Posterior cingulate gyrus (tissue), 11 donors: ENCODE data around the gene INAVA.

ENCODE experiments used
- DNase-seq, 10 donors: peaks; one replicate each; pipeline versions ENCODE4 v3.0.0 to v3.0.0-alpha.2; 2020 to 2021; ENCODE audit warnings: mixed read lengths in 3 of 10
- intact Hi-C: fragments of 100-400 bp; cut with DNase I; formaldehyde crosslinking; loops from one replicate; pipeline ENCODE4 v1.15.1; 2023

Gene INAVA

GRCh38 chr1:200875416-200875815, 19.3 kb upstream of the INAVA start:
- intact Hi-C loops: no loop called here
- no peak for DNase-seq

- intact Hi-C loops: no loop called here
- DNase-seq: no peak
Measured at GRCh38 chr1:200877010-200877409, 17.7 kb upstream of the INAVA start.

GRCh38 chr1:200877839-200878551, 16.7 kb upstream of the INAVA start:
- DNase-seq: no peak
- intact Hi-C loops: no loop called here

GRCh38 chr1:200880212-200880611, 14.5 kb upstream of the INAVA start:
- intact Hi-C loops: no loop called here
- no peak for DNase-seq

- no peak for DNase-seq
- intact Hi-C loops: no loop called here
Measured at GRCh38 chr1:200883118-200883517, 11.6 kb upstream of the INAVA start.

- intact Hi-C loops: no loop called here
- no peak for DNase-seq
Measured at GRCh38 chr1:200885623-200886402, 8.9 kb upstream of the INAVA start.

GRCh38 chr1:200886594-200886993, 8.1 kb upstream of the INAVA start:
- intact Hi-C loops: no loop called here

GRCh38 chr1:200887036-200887435, 7.7 kb upstream of the INAVA start:
- DNase-seq: peak in 1 of 10 donors; percentile 56
- intact Hi-C loops: no loop called here

More at GRCh38 chr1:200886594-200886993, 8.1 kb upstream of the INAVA start:
- DNase-seq: peak in 1 of 10 donors; percentile 20

- peak in 1 of 10 donors; percentile 22 for DNase-seq
- intact Hi-C loops: no loop called here
Measured at GRCh38 chr1:200887772-200888348, 6.8 kb upstream of the INAVA start.

GRCh38 chr1:200888349-200888838, 6.3 kb upstream of the INAVA start:
- intact Hi-C loops: no loop called here
- peak in 1 of 10 donors; percentile 76 for DNase-seq

GRCh38 chr1:200889571-200889970, 5.1 kb upstream of the INAVA start:
- no peak for DNase-seq
- intact Hi-C loops: no loop called here

- intact Hi-C loops: no loop called here
- peak in 1 of 10 donors; percentile 40 for DNase-seq
Measured at GRCh38 chr1:200890027-200890426, 4.7 kb upstream of the INAVA start.

GRCh38 chr1:200890818-200891773, 3.6 kb upstream of the INAVA start:
- peak in 7 of 10 donors; percentile 25 to 89 (median 32) for DNase-seq
- intact Hi-C loops: no loop called here

GRCh38 chr1:200891774-200892157, 2.9 kb upstream of the INAVA start:
- no peak for DNase-seq

GRCh38 chr1:200892546-200892945, 2.2 kb upstream of the INAVA start:
- intact Hi-C loops: no loop called here
- DNase-seq: peak in 1 of 10 donors; percentile 33

More at GRCh38 chr1:200891774-200892157, 2.9 kb upstream of the INAVA start:
- intact Hi-C loops: no loop called here

GRCh38 chr1:200892958-200893357, 1.7 kb upstream of the INAVA start:
- DNase-seq: no peak
- intact Hi-C loops: no loop called here

GRCh38 chr1:200893411-200893901, 1.2 kb upstream of the INAVA start:
- intact Hi-C loops: no loop called here
- peak in 1 of 10 donors; percentile 48 for DNase-seq

GRCh38 chr1:200895443-200895789, 716 bp downstream of the INAVA start:
- peak in 1 of 10 donors; percentile 12 for DNase-seq

GRCh38 chr1:200895801-200896530, 1.3 kb downstream of the INAVA start:
- intact Hi-C loops: no loop called here
- peak in 1 of 10 donors; percentile 61 for DNase-seq

More at GRCh38 chr1:200895443-200895789, 716 bp downstream of the INAVA start:
- intact Hi-C loops: no loop called here
